ENCODE data around the gene HIVEP3.

HIVEP3 gene

GRCh38 chr1:41646186-41646585 lies 272.5 kb downstream of the HIVEP3 start:
- no peak for DNase-seq (ENCODE audit: low read depth)
- H3K4me3 ChIP-seq (ENCODE audit: low read depth, low read length) = no peak overlapping the region
- no peak for TF ChIP-seq CTCF (IDR thresholded peaks at IDR 0.05; ENCODE audit: low read depth, low read length, missing control alignments)

- no peak overlapping the region for H3K4me3 ChIP-seq (ENCODE audit: low read depth, low read length)
- DNase-seq (ENCODE audit: low read depth) = no peak
- TF ChIP-seq CTCF (IDR thresholded peaks at IDR 0.05; ENCODE audit: low read depth, low read length, missing control alignments) = no peak
Observed at GRCh38 chr1:41645062-41645461, 273.7 kb downstream of the HIVEP3 start.

- no peak for DNase-seq (ENCODE audit: low read depth)
- peak; percentile 56 for TF ChIP-seq CTCF (IDR thresholded peaks at IDR 0.05; ENCODE audit: low read depth, low read length, missing control alignments)
- no peak overlapping the region for H3K4me3 ChIP-seq (ENCODE audit: low read depth, low read length)
Observed at GRCh38 chr1:41642922-41643821, 275.6 kb downstream of the HIVEP3 start.

GRCh38 chr1:41641941-41642527 lies 276.7 kb downstream of the HIVEP3 start:
- no peak for TF ChIP-seq CTCF (IDR thresholded peaks at IDR 0.05; ENCODE audit: low read depth, low read length, missing control alignments)

GRCh38 chr1:41641475-41641814 lies 277.3 kb downstream of the HIVEP3 start:
- no peak overlapping the region for H3K4me3 ChIP-seq (ENCODE audit: low read depth, low read length)
- DNase-seq (ENCODE audit: low read depth) = no peak
- TF ChIP-seq CTCF (IDR thresholded peaks at IDR 0.05; ENCODE audit: low read depth, low read length, missing control alignments) = no peak

More at GRCh38 chr1:41641941-41642527, 276.7 kb downstream of the HIVEP3 start:
- no peak for DNase-seq (ENCODE audit: low read depth)
- no peak overlapping the region for H3K4me3 ChIP-seq (ENCODE audit: low read depth, low read length)

GRCh38 chr1:41640756-41641474 lies 277.8 kb downstream of the HIVEP3 start:
- H3K4me3 ChIP-seq (ENCODE audit: low read depth, low read length) = no peak overlapping the region
- TF ChIP-seq CTCF (IDR thresholded peaks at IDR 0.05; ENCODE audit: low read depth, low read length, missing control alignments) = no peak
- DNase-seq (ENCODE audit: low read depth) = no peak

Measured in GM12864 (cell line).